Stimulated activated naive CD8-positive, alpha-beta T cell treated with anti-CD3 and anti-CD28 coated beads, Interleukin-15, Interleukin-2, amounts not matched to agents 100 ng/mL and 50 ng/mL, for 24 hours (primary cell): ENCODE results near the gene BRSK2.
"Not testable (repeated sequence)": the region's sequence is repeated elsewhere in the genome, so short reads cannot be mapped to it uniquely, and the experiment has no call there.

Experiments
- H3K27ac Mint-ChIP-seq: one replicate; pipeline ENCODE4 v1.8.0; 2021; ENCODE audit warnings: mild to moderate bottlenecking, mixed read lengths
- H3K27me3 Mint-ChIP-seq: one replicate; pipeline ENCODE4 v1.8.0; 2021; ENCODE audit warnings: mixed read lengths
- H3K36me3 Mint-ChIP-seq: one replicate; pipeline ENCODE4 v1.8.0; 2021; ENCODE audit warnings: low read depth, mixed read lengths
- H3K4me1 Mint-ChIP-seq: one replicate; pipeline ENCODE4 v1.8.0; 2021; ENCODE audit warnings: low read depth, mixed read lengths
- H3K4me3 Mint-ChIP-seq: one replicate; pipeline ENCODE4 v1.8.0; 2021; ENCODE audit warnings: mild to moderate bottlenecking, mixed read lengths
- H3K9me3 Mint-ChIP-seq: one replicate; pipeline ENCODE4 v1.8.0; 2021; ENCODE audit warnings: mixed read lengths

BRSK2 gene

DNA sequence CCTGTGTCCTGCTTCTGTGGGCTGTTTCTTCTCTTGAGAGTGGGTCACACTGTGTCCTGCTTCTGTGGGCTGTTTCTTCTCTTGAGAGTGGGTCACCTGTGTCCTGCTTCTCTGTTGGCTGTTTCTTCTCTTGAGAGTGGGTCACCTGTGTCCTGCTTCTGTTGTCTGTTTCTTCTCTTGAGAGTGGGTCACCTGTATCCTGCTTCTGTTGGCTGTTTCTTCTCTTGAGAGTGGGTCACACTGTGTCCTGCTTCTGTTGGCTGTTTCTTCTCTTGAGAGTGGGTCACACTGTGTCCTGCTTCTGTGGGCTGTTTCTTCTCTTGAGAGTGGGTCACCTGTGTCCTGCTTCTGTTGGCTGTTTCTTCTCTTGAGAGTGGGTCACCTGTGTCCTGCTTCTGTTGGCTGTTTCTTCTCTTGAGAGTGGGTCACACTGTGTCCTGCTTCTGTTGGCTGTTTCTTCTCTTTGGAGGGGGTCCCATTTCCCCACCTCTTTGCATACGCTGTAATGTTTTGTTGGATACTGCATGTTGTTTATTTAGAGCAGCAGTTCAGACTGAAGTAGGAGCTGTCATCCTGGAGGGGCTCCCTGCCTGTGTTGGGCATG is 28.6 kb downstream of the BRSK2 start:
- not testable (repeated sequence) for H3K9me3 Mint-ChIP-seq, H3K4me3 Mint-ChIP-seq, H3K27me3 Mint-ChIP-seq, H3K27ac Mint-ChIP-seq, H3K36me3 Mint-ChIP-seq, H3K4me1 Mint-ChIP-seq

DNA sequence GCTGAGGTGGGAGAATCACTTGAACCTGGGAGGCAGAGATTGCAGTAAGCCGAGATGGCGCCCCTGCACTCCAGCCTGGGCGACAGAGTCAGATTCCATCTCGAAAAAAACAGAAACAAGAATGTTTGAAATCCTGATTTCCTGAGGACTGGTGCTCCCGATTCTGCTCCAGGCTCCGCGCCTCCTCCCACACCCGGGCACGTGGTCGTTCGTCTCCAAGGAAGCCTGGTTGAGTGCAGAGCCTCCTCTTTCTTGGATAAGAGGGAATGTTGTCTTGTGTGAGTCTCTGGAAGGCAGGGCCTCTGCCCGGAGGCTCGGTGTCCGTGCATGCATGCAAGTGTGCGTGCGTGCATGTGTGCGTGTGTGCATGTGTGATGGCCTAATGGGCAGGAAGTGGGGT is 30.1 kb downstream of the BRSK2 start:
- Mint-ChIP-seq H3K27me3 (no peaks in the 10 kb centered on the region), H3K4me1 (no peaks in the 10 kb centered on the region), H3K27ac (no peak overlapping the region), H3K36me3 (peaks cover 3% of the 10 kb centered on the region), H3K9me3 (peaks cover 4% of the 10 kb centered on the region), H3K4me3 (no peak overlapping the region)

DNA sequence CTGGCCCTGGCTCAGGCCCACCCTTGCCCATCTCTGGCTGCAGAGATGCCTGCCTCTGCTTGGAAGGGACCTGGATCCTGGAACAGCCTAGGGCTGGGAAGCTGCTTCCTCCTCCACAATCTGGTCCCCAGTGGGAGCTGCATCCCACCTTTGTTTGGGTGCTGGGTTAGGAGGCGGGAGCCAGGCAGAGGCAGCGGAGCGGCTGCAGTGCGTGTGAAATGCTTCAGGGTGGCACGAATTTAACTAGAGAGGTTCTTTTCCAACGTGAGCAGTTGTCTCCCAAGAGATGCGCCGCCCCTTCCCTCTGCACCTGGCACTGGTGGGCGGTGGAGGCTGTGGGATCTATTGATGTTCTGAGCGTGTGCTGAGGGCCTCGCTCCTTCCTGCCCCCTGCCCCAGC is 31.6 kb downstream of the BRSK2 start:
- Mint-ChIP-seq H3K4me3 (no peak overlapping the region), H3K27me3 (no peaks in the 10 kb centered on the region), H3K36me3 (peaks cover 3% of the 10 kb centered on the region)

DNA sequence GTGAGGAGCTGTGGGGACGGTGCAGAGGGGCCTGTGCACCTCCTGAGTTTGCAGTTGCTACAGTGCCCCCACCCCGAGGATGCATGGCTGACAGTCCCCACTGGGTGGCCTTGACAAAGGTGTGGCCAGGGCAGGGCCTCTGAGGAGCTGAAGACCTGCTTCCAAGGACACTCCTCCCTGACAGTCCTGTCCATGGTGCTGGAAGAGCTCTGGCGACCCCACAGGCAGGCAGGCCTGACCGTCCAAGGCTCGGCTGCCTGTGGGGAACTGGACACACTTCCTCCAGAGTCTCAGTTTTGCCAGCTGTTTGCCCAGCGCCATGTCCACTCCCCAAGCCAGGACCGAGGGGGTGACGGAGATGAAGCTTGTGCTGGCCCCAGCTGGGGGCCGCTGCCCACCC is 32.7 kb downstream of the BRSK2 start:
- H3K4me3 Mint-ChIP-seq = no peak overlapping the region
- H3K27ac Mint-ChIP-seq = no peak overlapping the region
- H3K36me3 Mint-ChIP-seq = peaks cover 3% of the 10 kb centered on the region
- H3K9me3 Mint-ChIP-seq = no peaks in the 10 kb centered on the region
- H3K27me3 Mint-ChIP-seq = no peaks in the 10 kb centered on the region
- no peaks in the 10 kb centered on the region for H3K4me1 Mint-ChIP-seq

More for the DNA sequence above, 31.6 kb downstream of the BRSK2 start:
- H3K9me3 Mint-ChIP-seq = peaks cover 4% of the 10 kb centered on the region
- no peak overlapping the region for H3K27ac Mint-ChIP-seq
- no peaks in the 10 kb centered on the region for H3K4me1 Mint-ChIP-seq

DNA sequence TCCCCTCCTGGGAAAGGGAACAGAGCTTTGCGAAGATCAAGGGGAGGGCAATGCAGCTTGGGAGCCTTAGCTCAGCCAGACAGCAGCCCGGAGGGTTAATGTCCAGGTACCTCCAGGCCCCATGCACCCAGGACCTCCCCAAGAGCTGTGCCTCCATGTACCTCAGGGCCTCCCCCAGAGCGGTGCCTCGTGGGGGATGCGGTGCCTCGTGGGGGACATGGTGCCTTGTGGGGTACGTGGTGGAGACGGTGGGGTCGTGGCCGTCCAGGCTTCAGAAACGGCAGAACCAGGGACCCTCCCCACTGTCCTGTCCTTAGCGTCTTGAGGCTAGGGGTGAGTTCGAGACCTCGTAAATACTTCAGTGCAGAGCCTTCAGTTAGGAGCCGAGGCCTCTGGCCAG is 33.2 kb downstream of the BRSK2 start:
- H3K36me3 Mint-ChIP-seq = peaks cover 3% of the 10 kb centered on the region

DNA sequence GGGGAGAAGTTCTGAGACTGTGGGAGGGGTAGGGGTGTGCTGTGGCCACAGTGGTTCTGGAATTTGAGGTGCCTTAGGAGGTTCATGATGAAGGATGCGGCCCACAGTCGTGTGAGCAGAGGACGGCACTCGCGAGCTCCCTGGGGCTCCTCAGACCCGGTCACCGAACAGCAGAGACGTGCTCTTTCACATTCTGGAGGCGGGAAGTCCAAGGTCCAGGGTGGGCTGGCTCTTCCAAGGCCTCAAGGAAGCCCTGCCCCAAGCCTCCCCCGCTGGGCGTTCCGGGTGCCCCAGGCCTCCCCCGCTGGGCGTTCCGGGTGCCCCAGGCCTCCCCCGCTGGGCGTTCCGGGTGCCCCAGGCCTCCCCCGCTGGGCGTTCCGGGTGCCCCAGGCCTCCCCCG is 33.7 kb downstream of the BRSK2 start:
- not testable (repeated sequence) for H3K36me3 Mint-ChIP-seq, H3K27ac Mint-ChIP-seq, H3K27me3 Mint-ChIP-seq, H3K4me1 Mint-ChIP-seq, H3K9me3 Mint-ChIP-seq, H3K4me3 Mint-ChIP-seq

More for the DNA sequence above, 33.2 kb downstream of the BRSK2 start:
- Mint-ChIP-seq H3K27me3 (no peaks in the 10 kb centered on the region), H3K4me1 (no peaks in the 10 kb centered on the region), H3K9me3 (no peaks in the 10 kb centered on the region), H3K4me3 (no peak overlapping the region), H3K27ac (no peak overlapping the region)

DNA sequence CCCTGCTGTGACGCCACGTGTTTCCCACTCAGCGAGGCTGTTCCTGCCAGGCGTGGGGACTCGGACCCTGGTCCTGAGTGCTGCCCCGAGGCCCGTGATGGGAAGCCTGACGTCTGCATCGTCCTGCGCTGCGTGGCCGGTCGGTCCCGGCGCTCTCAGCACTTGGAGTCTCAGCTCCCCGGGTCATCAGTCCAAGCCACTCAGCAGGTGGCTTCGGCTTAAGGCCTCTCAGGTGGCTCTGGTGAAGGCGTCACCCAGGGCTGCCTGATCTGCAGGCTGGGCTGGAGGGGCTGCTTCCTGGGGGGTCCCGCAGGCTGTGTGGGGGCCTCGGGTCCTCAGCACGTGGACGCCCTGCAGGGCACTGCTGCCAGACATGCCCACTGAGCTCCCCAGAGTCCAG is 35.3 kb downstream of the BRSK2 start:
- Mint-ChIP-seq H3K36me3 (no peaks in the 10 kb centered on the region), H3K4me1 (no peaks in the 10 kb centered on the region)

DNA sequence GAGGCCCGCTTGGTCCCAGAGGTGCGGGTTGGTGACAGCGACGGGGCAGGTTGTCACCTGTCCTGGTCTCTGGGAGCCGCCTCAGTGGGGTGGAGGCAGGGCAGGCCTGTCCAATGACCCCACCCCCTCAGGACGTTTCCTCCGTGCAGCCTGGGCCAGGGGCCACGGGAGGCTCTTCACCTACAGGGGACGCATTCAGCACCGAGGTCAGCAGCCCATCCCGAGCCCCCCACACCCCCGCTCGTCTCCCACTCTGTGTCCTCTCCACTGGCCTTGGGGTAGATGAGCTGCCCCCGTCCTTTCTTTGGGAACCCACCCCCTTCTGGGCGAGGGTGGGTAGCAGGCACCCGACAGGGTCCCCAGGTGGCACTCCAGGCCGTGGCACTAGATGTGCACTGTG is 35.7 kb downstream of the BRSK2 start:
- no peaks in the 10 kb centered on the region for H3K36me3 Mint-ChIP-seq
- H3K27ac Mint-ChIP-seq = no peak overlapping the region
- H3K27me3 Mint-ChIP-seq = no peaks in the 10 kb centered on the region
- no peaks in the 10 kb centered on the region for H3K4me1 Mint-ChIP-seq
- no peak overlapping the region for H3K4me3 Mint-ChIP-seq
- no peaks in the 10 kb centered on the region for H3K9me3 Mint-ChIP-seq

More for the DNA sequence above, 35.3 kb downstream of the BRSK2 start:
- Mint-ChIP-seq H3K27me3 (no peaks in the 10 kb centered on the region), H3K4me3 (no peak overlapping the region), H3K27ac (no peak overlapping the region), H3K9me3 (no peaks in the 10 kb centered on the region)

DNA sequence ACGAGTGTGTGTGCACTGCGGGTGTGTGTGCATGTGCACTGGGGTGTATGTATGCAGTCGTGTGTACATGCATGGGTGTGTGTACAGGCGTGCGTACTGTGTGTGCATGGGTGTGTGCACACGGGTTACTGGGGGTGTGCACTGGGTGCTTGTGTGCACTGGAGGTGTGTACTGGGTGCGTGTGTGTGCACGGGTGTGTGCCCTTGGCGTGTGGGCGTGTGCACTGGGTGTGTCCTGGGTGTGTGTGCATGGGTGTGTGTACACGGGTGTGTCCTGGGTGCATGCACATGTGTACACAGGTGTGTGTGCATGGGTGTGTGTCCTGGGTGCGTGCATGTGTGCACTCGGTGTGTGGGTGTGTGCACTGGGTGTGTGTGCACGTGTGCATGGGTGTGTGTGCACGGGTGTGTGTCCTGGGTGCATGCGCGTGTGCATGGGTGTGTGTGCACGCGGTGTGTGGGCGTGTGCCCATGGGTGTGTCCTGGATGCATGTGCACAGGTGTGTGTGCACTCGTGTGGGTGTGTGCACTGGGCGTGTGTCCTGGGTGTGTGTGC is 39.1 kb downstream of the BRSK2 start:
- Mint-ChIP-seq H3K4me1 (no peaks in the 10 kb centered on the region), H3K27me3 (no peaks in the 10 kb centered on the region), H3K36me3 (no peaks in the 10 kb centered on the region), H3K4me3 (no peak overlapping the region), H3K27ac (no peak overlapping the region), H3K9me3 (no peaks in the 10 kb centered on the region)

DNA sequence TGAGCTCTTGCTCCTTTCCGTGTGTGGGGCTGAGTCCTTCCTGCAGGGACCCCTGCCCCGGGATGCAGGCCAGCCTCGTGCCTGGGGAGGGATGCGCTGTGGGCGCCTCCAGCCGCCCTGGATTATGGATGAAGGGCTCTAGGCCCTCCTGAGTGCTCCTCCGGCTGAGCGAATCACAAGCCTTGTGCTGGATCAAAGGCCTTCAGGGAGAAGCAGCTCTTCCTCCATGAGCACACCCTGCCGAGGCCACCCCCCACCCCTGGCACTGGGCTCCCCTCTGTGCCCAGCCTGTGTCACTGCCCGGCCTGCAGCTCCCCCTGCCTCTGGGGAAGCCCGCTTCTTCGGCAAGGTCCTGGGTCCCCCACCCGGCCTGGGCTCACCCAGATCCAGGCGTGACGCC is 43.8 kb downstream of the BRSK2 start:
- Mint-ChIP-seq H3K27ac (no peak overlapping the region), H3K9me3 (no peaks in the 10 kb centered on the region), H3K36me3 (no peaks in the 10 kb centered on the region), H3K4me1 (no peaks in the 10 kb centered on the region), H3K27me3 (no peaks in the 10 kb centered on the region), H3K4me3 (no peak overlapping the region)

DNA sequence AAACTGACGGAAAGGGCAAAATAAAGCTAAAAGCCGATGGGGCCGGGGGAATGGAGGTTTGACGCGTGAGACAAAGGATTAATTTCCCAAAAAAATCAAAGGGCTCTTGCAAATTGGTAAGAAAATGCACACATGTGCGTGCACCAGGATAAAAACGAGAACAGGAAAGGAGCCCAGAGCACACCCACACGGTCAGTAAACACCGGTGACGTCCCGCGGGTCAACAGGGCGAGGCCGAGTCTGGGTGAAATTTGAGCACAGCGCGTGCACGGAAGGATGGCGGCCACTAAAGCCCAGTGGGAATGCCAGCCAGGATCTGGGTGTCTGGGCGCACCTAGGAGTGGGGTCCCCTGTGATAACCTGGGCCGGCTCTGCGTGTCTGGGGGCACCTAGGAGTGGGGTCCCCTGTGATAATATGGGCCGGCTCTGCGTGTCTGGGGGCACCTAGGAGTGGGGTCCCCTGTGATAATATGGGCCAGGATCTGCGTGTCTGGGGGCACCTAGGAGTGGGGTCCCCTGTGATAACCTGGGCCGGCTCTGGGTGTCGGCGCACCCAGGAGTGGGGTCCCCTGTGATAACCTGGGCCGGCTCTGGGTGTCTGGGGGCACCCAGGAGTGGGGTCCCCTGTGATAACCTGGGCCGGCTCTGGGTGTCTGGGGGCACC is 44.4 kb downstream of the BRSK2 start:
- no peaks in the 10 kb centered on the region for H3K9me3 Mint-ChIP-seq
- no peaks in the 10 kb centered on the region for H3K36me3 Mint-ChIP-seq
- H3K4me3 Mint-ChIP-seq = no peak overlapping the region
- no peak overlapping the region for H3K27ac Mint-ChIP-seq
- no peaks in the 10 kb centered on the region for H3K27me3 Mint-ChIP-seq
- H3K4me1 Mint-ChIP-seq = no peaks in the 10 kb centered on the region

DNA sequence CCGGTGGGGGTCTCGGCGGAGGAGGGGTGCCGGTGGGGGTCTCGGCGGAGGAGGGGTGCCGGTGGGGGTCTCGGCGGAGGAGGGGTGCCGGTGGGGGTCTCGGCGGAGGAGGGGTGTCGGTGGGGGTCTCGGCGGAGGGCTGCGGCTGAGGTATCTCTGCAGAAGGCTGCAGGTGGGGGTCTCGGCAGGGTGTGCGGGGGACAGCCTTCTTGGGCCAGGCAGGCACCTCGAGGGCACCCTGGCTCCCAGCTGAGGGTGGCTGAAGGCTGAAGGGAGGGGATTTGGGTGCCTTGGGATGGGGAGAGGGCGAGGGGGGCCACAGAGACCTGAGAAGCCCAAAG is 45.7 kb downstream of the BRSK2 start:
- H3K27me3 Mint-ChIP-seq, H3K4me1 Mint-ChIP-seq, H3K4me3 Mint-ChIP-seq, H3K36me3 Mint-ChIP-seq, H3K27ac Mint-ChIP-seq, H3K9me3 Mint-ChIP-seq: not testable (repeated sequence)

DNA sequence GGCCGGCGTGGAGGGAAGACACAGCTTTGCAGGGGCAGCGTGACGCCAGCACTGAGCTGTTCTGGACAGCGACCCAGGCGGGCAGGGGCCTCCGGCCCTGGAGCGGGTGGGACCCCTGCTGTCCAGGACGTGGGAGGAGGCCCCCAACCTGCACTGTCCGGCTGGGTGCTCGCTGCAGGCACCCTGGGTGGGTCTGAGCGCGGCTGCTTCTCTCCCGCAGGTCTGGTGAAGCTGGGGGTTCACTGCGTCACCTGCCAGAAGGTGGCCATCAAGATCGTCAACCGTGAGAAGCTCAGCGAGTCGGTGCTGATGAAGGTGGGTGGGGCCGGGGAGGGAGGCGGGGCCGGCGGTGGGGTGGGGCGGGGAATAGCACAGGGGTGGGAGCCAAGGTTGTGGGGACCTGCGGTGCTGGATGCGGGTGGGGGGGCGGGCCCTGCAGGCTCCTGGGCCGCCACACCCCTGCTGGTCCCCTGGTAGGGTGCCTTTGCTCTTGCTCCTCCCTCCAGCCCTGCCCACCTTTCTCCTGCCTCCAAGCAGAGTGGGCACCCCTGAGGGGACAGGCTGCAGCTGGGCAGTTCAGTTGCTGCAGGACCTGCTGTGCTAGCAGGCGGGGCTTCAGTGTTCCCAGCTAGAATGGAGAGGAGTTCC is 46.2 kb downstream of the BRSK2 start:
- Mint-ChIP-seq H3K9me3 (no peaks in the 10 kb centered on the region), H3K4me3 (no peak overlapping the region), H3K27ac (no peak overlapping the region), H3K4me1 (no peaks in the 10 kb centered on the region), H3K27me3 (no peaks in the 10 kb centered on the region), H3K36me3 (no peaks in the 10 kb centered on the region)

DNA sequence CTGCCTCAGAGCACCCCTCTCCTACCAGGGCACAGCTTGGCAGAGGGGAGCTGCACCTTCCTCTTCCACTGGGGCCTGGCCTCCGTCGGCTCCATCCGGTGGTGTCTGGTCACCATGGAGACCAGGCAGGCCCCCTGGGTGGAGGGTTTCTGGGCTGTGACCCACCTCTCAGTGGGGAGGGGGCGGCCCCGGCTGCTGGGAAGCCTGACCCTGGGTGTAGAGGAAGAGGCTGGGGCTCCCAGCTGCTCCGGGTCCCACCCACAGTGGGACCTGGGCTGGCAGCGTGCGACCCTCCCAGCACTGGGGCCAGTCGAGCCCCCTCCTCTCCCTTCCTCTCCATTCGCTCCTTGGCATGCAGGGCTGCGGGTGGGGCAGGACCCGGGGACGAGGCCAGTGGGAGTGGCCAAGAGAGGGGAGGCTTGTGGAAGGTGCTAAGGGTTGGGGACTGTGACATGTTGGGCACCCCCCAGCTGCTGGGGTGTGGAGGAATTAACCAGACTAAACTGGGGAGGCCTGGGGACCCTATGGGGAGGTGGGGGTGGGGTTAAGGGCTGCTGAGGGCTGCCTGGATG is 46.8 kb downstream of the BRSK2 start:
- Mint-ChIP-seq H3K27me3 (no peaks in the 10 kb centered on the region), H3K36me3 (no peaks in the 10 kb centered on the region), H3K9me3 (no peaks in the 10 kb centered on the region), H3K4me3 (no peak overlapping the region), H3K27ac (no peak overlapping the region), H3K4me1 (no peaks in the 10 kb centered on the region)

DNA sequence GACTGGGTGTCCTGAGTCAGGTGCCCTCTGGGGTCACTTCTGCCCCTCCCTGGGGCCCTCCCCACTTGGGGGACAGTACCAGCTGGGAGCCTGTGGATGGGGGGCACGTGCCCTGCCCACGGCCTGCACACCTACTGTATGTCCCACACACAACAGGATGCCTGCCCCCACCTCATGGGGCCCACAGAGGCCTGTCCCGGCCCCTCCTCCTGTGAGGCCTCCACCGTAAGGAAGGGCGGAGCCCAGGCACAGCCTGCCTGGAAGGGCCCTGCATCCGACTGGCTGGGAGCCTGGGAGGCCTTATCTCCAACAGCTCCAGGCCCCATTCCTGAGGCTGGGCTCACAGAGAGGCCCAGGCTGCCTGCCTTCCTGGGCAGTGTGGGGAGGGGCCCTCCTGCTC is 47.8 kb downstream of the BRSK2 start:
- Mint-ChIP-seq H3K27ac (no peak overlapping the region), H3K4me3 (no peak overlapping the region), H3K27me3 (no peaks in the 10 kb centered on the region), H3K36me3 (no peaks in the 10 kb centered on the region), H3K9me3 (no peaks in the 10 kb centered on the region), H3K4me1 (no peaks in the 10 kb centered on the region)
